ENCODE measurements around the gene AOX1.

Gene AOX1

GRCh38 chr2:200689115-200689514, 103.3 kb downstream of the AOX1 start:
- no peak overlapping the region for H4K5ac ChIP-seq (ENCODE audit: low read length)
- H2BK15ac ChIP-seq (replicated peaks; ENCODE audit: low read depth): no peak overlapping the region
- H3K79me2 ChIP-seq (ENCODE audit: control insufficient read depth, insufficient read depth, low read length): no peaks in the 10 kb centered on the region
- H3K18ac ChIP-seq (ENCODE audit: low read length): no peak overlapping the region
- no peak overlapping the region for H3K4me3 ChIP-seq (ENCODE audit: low read length)
- H3K4me2 ChIP-seq (ENCODE audit: low read length): no peak overlapping the region
- no peak overlapping the region for H2AK5ac ChIP-seq (ENCODE audit: low read length)
- no peaks in the 10 kb centered on the region for H3K36me3 ChIP-seq (ENCODE audit: control insufficient read depth, insufficient read depth, low read length)
- H4K8ac ChIP-seq (ENCODE audit: low read depth, low read length): no peak overlapping the region
- H3K27ac ChIP-seq (ENCODE audit: low read depth, low read length): no peak overlapping the region
- WGBS (ENCODE audit: extremely low coverage, insufficient coverage, low lambda C conversion rate): no CpG with 5 or more reads among the region's 3 CpGs
- no peaks in the 10 kb centered on the region for H3K27me3 ChIP-seq (ENCODE audit: insufficient read depth, low read length, poor library complexity)
- H3K56ac ChIP-seq (ENCODE audit: low read length): no peak overlapping the region
- H3K4me1 ChIP-seq (ENCODE audit: control insufficient read depth, low read depth, low read length): no peaks in the 10 kb centered on the region
- H2BK120ac ChIP-seq (ENCODE audit: low read depth, low read length): no peak overlapping the region
- no peak overlapping the region for H3K4ac ChIP-seq (ENCODE audit: low read depth, low read length)
- H3K9ac ChIP-seq (ENCODE audit: low read length): no peak overlapping the region
- no peaks in the 10 kb centered on the region for H3K79me1 ChIP-seq (ENCODE audit: low read length)
- DNase-seq: no peak
- no peak overlapping the region for H3K23ac ChIP-seq (ENCODE audit: low read length)
- H2BK5ac ChIP-seq (ENCODE audit: low read length): no peak overlapping the region

GRCh38 chr2:200693836-200694470, 108.1 kb downstream of the AOX1 start:
- no peak overlapping the region for H3K56ac ChIP-seq (ENCODE audit: low read length)
- no peaks in the 10 kb centered on the region for H3K27me3 ChIP-seq (ENCODE audit: insufficient read depth, low read length, poor library complexity)
- H3K23ac ChIP-seq (ENCODE audit: low read length): no peak overlapping the region
- no peak overlapping the region for H2BK15ac ChIP-seq (replicated peaks; ENCODE audit: low read depth)
- no peaks in the 10 kb centered on the region for H3K79me1 ChIP-seq (ENCODE audit: low read length)
- no peak overlapping the region for H4K8ac ChIP-seq (ENCODE audit: low read depth, low read length)
- H3K4ac ChIP-seq (ENCODE audit: low read depth, low read length): no peak overlapping the region
- no peak overlapping the region for H2BK120ac ChIP-seq (ENCODE audit: low read depth, low read length)
- peak; percentile 14 for DNase-seq
- no peak overlapping the region for H4K5ac ChIP-seq (ENCODE audit: low read length)
- no peak overlapping the region for H3K18ac ChIP-seq (ENCODE audit: low read length)
- H3K79me2 ChIP-seq (ENCODE audit: control insufficient read depth, insufficient read depth, low read length): no peaks in the 10 kb centered on the region
- H2BK5ac ChIP-seq (ENCODE audit: low read length): no peak overlapping the region
- H2AK5ac ChIP-seq (ENCODE audit: low read length): no peak overlapping the region
- no peaks in the 10 kb centered on the region for H3K4me1 ChIP-seq (ENCODE audit: control insufficient read depth, low read depth, low read length)
- H3K4me2 ChIP-seq (ENCODE audit: low read length): no peak overlapping the region
- no peak overlapping the region for H3K4me3 ChIP-seq (ENCODE audit: low read length)
- H3K27ac ChIP-seq (ENCODE audit: low read depth, low read length): no peak overlapping the region
- H3K9ac ChIP-seq (ENCODE audit: low read length): no peak overlapping the region
- no peaks in the 10 kb centered on the region for H3K36me3 ChIP-seq (ENCODE audit: control insufficient read depth, insufficient read depth, low read length)
- WGBS (ENCODE audit: extremely low coverage, insufficient coverage, low lambda C conversion rate): no CpG with 5 or more reads among the region's 4 CpGs

- Histone ChIP-seq H3K79me2 (ENCODE audit: control insufficient read depth, insufficient read depth, low read length) (no peaks in the 10 kb centered on the region), H3K18ac (ENCODE audit: low read length) (no peak overlapping the region), H3K23ac (ENCODE audit: low read length) (no peak overlapping the region), H2BK15ac (replicated peaks; ENCODE audit: low read depth) (no peak overlapping the region), H3K4me1 (ENCODE audit: control insufficient read depth, low read depth, low read length) (no peaks in the 10 kb centered on the region), H3K27me3 (ENCODE audit: insufficient read depth, low read length, poor library complexity) (no peaks in the 10 kb centered on the region), H2BK5ac (ENCODE audit: low read length) (no peak overlapping the region), H3K4ac (ENCODE audit: low read depth, low read length) (no peak overlapping the region), H3K27ac (ENCODE audit: low read depth, low read length) (no peak overlapping the region), H3K9ac (ENCODE audit: low read length) (no peak overlapping the region), H2BK120ac (ENCODE audit: low read depth, low read length) (no peak overlapping the region), H3K4me3 (ENCODE audit: low read length) (no peak overlapping the region), H2AK5ac (ENCODE audit: low read length) (no peak overlapping the region), H3K36me3 (ENCODE audit: control insufficient read depth, insufficient read depth, low read length) (no peaks in the 10 kb centered on the region), H3K4me2 (ENCODE audit: low read length) (no peak overlapping the region), H4K8ac (ENCODE audit: low read depth, low read length) (no peak overlapping the region), H3K56ac (ENCODE audit: low read length) (no peak overlapping the region), H3K79me1 (ENCODE audit: low read length) (no peaks in the 10 kb centered on the region), H4K5ac (ENCODE audit: low read length) (no peak overlapping the region)
- DNase-seq: no peak
- no CpG with 5 or more reads among the region's 4 CpGs for WGBS (ENCODE audit: extremely low coverage, insufficient coverage, low lambda C conversion rate)
These were observed 109.4 kb downstream of the AOX1 start for GRCh38 chr2:200695191-200695590.

GRCh38 chr2:200695601-200696000, 109.8 kb downstream of the AOX1 start:
- Histone ChIP-seq H3K4ac (ENCODE audit: low read depth, low read length) (no peak overlapping the region), H3K27ac (ENCODE audit: low read depth, low read length) (no peak overlapping the region), H4K5ac (ENCODE audit: low read length) (no peak overlapping the region), H3K23ac (ENCODE audit: low read length) (no peak overlapping the region), H3K56ac (ENCODE audit: low read length) (no peak overlapping the region), H2BK120ac (ENCODE audit: low read depth, low read length) (no peak overlapping the region), H3K79me2 (ENCODE audit: control insufficient read depth, insufficient read depth, low read length) (no peaks in the 10 kb centered on the region), H3K9ac (ENCODE audit: low read length) (no peak overlapping the region), H3K4me1 (ENCODE audit: control insufficient read depth, low read depth, low read length) (no peaks in the 10 kb centered on the region), H3K18ac (ENCODE audit: low read length) (no peak overlapping the region), H4K8ac (ENCODE audit: low read depth, low read length) (no peak overlapping the region), H3K4me2 (ENCODE audit: low read length) (no peak overlapping the region), H3K79me1 (ENCODE audit: low read length) (no peaks in the 10 kb centered on the region), H2BK5ac (ENCODE audit: low read length) (no peak overlapping the region), H3K27me3 (ENCODE audit: insufficient read depth, low read length, poor library complexity) (no peaks in the 10 kb centered on the region), H3K4me3 (ENCODE audit: low read length) (no peak overlapping the region), H3K36me3 (ENCODE audit: control insufficient read depth, insufficient read depth, low read length) (no peaks in the 10 kb centered on the region), H2AK5ac (ENCODE audit: low read length) (no peak overlapping the region), H2BK15ac (replicated peaks; ENCODE audit: low read depth) (no peak overlapping the region)
- no peak for DNase-seq
- no CpG with 5 or more reads among the region's 6 CpGs for WGBS (ENCODE audit: extremely low coverage, insufficient coverage, low lambda C conversion rate)

- H3K9ac ChIP-seq (ENCODE audit: low read length): no peak overlapping the region
- H3K56ac ChIP-seq (ENCODE audit: low read length): no peak overlapping the region
- no peak overlapping the region for H3K4ac ChIP-seq (ENCODE audit: low read depth, low read length)
- H3K23ac ChIP-seq (ENCODE audit: low read length): no peak overlapping the region
- H3K79me2 ChIP-seq (ENCODE audit: control insufficient read depth, insufficient read depth, low read length): no peaks in the 10 kb centered on the region
- no peak overlapping the region for H3K4me2 ChIP-seq (ENCODE audit: low read length)
- no CpG with 5 or more reads among the region's 2 CpGs for WGBS (ENCODE audit: extremely low coverage, insufficient coverage, low lambda C conversion rate)
- no peaks in the 10 kb centered on the region for H3K36me3 ChIP-seq (ENCODE audit: control insufficient read depth, insufficient read depth, low read length)
- no peak overlapping the region for H2BK120ac ChIP-seq (ENCODE audit: low read depth, low read length)
- H3K27ac ChIP-seq (ENCODE audit: low read depth, low read length): no peak overlapping the region
- no peaks in the 10 kb centered on the region for H3K79me1 ChIP-seq (ENCODE audit: low read length)
- H3K4me3 ChIP-seq (ENCODE audit: low read length): no peak overlapping the region
- no peak overlapping the region for H2BK5ac ChIP-seq (ENCODE audit: low read length)
- no peak overlapping the region for H3K18ac ChIP-seq (ENCODE audit: low read length)
- no peak overlapping the region for H2BK15ac ChIP-seq (replicated peaks; ENCODE audit: low read depth)
- H3K4me1 ChIP-seq (ENCODE audit: control insufficient read depth, low read depth, low read length): no peaks in the 10 kb centered on the region
- no peak overlapping the region for H4K8ac ChIP-seq (ENCODE audit: low read depth, low read length)
- no peaks in the 10 kb centered on the region for H3K27me3 ChIP-seq (ENCODE audit: insufficient read depth, low read length, poor library complexity)
- DNase-seq: peak; percentile 21
- H4K5ac ChIP-seq (ENCODE audit: low read length): no peak overlapping the region
- no peak overlapping the region for H2AK5ac ChIP-seq (ENCODE audit: low read length)
These were observed 112.4 kb downstream of the AOX1 start for GRCh38 chr2:200698217-200698616.

GRCh38 chr2:200699310-200699709, 113.5 kb downstream of the AOX1 start:
- no peak overlapping the region for H4K8ac ChIP-seq (ENCODE audit: low read depth, low read length)
- H2BK120ac ChIP-seq (ENCODE audit: low read depth, low read length): no peak overlapping the region
- no peak overlapping the region for H3K4me2 ChIP-seq (ENCODE audit: low read length)
- no peak overlapping the region for H2BK5ac ChIP-seq (ENCODE audit: low read length)
- no peak overlapping the region for H3K9ac ChIP-seq (ENCODE audit: low read length)
- H4K5ac ChIP-seq (ENCODE audit: low read length): no peak overlapping the region
- no peaks in the 10 kb centered on the region for H3K79me1 ChIP-seq (ENCODE audit: low read length)
- no peaks in the 10 kb centered on the region for H3K27me3 ChIP-seq (ENCODE audit: insufficient read depth, low read length, poor library complexity)
- no peaks in the 10 kb centered on the region for H3K36me3 ChIP-seq (ENCODE audit: control insufficient read depth, insufficient read depth, low read length)
- DNase-seq: no peak
- no peaks in the 10 kb centered on the region for H3K79me2 ChIP-seq (ENCODE audit: control insufficient read depth, insufficient read depth, low read length)
- H2BK15ac ChIP-seq (replicated peaks; ENCODE audit: low read depth): no peak overlapping the region
- H3K4me3 ChIP-seq (ENCODE audit: low read length): no peak overlapping the region
- no CpG with 5 or more reads among the region's 1 CpG for WGBS (ENCODE audit: extremely low coverage, insufficient coverage, low lambda C conversion rate)
- H3K23ac ChIP-seq (ENCODE audit: low read length): no peak overlapping the region
- no peak overlapping the region for H2AK5ac ChIP-seq (ENCODE audit: low read length)
- H3K18ac ChIP-seq (ENCODE audit: low read length): no peak overlapping the region
- no peak overlapping the region for H3K56ac ChIP-seq (ENCODE audit: low read length)
- no peak overlapping the region for H3K27ac ChIP-seq (ENCODE audit: low read depth, low read length)
- no peaks in the 10 kb centered on the region for H3K4me1 ChIP-seq (ENCODE audit: control insufficient read depth, low read depth, low read length)
- no peak overlapping the region for H3K4ac ChIP-seq (ENCODE audit: low read depth, low read length)

Data from mesendoderm (in vitro differentiated cells).